Measurements from ENCODE around the gene GJD4.

GJD4 gene

DNA sequence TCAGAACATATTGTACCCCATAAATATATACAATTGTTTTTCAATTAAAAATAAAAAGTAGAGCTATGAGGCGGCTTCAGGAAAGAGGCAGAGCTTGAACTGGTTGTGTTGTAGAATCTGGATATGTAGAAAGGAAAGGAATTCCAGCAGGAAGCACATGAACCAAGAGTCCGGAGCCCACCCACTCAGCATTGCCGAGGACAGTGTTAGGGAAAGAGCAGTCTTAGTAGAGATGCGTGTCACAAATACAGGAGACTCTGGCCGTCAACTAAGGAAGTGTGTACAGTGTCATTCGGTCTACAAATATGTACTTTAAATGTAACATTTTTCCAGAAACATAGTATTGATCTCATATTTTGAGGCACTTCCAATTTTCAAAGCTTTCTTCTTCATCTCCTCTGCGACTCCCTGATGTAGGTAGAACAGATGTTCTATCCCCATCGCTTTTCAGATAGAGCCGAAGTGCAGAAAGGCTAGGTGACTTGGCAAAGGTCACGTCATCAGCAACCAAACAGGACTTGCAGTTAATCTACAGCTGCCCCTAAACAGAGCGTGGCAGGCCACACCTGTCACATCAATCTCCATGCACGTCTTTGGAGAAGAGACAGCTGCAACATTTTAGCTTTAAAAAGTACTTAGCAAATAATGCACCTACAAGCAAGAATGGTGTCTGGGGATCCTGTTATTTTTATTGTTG is 25.3 kb upstream of the GJD4 start:
- no peak for DNase-seq

DNA sequence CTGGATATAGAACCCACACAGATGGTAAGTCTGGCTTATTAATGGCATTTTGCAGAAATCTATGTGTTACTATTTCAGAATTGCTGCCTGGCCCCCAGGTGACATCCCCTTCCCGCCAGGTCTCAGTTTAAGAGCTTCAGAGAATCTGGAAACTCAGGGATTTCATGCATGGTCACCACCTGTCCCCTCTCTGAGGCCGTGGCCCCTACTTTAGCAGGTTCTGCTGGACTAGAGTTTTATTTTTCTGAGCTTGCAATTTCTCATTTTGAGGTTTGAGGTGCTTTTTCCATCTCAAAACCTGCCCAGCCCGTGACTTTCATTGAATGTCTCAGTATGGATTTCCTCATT is 24.7 kb upstream of the GJD4 start:
- no peak for DNase-seq

DNA sequence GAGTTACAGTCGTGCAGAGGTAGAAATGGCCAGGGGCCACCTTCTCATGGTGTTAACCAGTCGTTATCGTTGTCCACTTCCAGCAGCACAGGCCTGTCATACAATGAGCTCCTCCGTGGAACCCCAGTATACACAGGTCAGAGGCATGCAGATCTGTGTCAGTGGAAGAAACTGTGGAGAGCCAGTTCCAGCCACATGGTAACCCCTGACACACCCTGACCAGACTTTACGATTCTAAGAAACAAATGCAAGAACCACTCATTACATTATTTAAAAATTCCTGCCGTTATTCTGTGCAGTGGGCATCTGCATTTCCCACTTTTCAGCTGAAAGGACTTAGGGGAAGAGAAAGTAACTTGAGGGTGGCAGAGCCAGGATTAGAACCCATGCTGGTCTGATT is 23.5 kb upstream of the GJD4 start:
- DNase-seq: no peak

DNA sequence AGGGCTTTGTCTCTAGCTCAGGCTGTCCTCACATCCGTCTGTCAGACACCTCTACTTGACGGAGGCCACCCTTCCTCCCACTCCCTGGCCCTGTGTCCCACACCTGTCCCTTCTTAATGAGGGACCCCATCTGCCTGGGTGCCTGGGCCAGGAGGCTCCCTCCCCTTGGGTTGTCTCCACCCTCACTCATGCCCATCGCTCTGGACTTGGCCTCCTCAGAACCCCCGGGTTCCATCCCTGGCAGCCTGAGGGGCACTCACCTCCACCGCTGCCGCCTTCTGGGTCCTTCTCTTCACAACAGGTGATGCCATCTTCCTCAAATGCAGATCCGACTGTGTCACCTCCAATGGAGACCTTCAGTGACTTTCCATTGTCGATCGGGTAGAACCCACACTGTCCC is 20.2 kb upstream of the GJD4 start:
- no peak for DNase-seq

DNA sequence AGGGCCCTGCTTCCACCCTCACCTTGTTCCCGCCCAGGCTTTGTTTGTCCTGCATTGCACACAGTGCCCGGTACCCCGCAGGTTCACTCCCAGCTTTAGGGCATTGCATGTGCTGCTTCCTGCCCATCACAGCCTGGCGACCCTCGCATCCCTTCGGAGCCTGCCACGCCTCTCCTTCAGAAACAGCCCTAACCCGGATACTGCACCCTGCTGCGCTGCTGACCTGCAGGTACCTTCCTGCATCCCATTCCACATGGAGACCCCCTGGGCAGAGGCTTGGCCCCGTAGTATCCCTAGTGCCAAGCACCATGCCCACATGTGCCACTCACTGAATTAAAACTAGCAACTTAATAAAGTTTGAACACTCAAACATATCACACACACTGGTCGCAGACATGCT is 19.8 kb upstream of the GJD4 start:
- DNase-seq: no peak

DNA sequence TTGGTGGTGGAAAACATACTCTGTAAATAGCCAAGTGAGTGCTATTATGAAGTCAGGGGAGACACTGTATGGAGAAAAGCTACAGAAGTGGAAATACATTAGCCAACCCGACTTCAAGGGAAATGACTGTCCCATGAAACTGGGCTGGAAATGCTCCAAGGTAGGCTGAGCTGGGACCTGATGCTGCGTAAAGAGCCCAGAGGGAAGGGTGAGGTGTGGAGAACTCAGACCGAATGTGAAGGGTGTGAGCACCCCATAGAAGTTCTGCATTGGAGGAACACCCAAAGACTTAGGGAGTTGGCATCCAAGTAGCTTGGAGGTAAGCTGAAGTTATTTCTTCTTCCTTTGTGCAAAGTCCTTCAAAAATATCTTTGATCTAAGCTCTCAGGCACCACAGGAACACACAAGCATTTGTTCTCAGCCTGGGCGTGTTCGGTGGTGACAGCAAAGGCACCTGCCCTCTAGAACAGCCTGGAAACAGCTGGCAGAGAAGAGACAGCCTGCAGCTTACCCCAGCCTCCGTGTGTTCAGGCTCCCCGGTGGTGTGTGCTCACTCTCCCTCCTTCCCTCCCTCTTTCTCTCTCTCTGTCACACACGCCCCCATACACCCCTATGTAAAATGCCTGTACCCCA is 19.1 kb upstream of the GJD4 start:
- DNase-seq: no peak

DNA sequence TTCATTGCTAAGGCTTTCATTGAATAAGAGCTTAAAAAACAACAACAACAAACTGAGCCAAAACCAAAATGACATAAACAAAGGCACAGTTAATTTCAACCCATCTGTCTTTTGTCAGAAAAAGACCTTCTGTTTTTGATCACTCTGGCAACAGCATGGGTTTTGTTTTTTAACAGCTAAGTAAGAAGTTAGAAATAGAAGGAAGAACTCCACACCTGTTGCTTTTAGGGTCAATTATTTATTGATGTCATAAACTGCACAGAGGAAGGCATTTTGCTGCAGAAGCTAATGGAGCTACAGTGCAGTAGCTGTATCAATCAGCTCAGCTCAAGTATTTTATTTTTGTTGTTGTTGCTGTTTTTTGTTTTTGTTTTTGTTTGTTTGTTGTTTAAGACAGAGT is 16.3 kb upstream of the GJD4 start:
- DNase-seq: no peak

DNA sequence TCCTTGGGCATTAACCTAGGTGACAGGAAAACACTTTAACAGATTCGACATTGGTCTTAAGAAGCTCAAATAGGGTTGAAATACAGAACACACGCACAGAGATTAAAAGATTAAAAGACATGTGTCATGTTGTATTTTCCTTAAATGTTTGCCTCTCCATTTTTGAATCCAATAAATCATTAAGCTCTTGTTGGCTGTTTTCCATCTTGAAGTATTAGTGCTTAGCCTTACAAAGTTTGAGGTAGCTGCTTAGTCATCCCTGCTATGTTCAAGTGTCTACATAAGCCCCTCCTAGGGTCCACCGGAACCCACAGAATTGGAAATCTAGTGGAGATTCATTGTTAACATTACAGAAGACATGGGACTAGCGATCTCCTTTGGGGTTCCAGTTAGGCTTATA is 12.7 kb upstream of the GJD4 start:
- no peak for DNase-seq

DNA sequence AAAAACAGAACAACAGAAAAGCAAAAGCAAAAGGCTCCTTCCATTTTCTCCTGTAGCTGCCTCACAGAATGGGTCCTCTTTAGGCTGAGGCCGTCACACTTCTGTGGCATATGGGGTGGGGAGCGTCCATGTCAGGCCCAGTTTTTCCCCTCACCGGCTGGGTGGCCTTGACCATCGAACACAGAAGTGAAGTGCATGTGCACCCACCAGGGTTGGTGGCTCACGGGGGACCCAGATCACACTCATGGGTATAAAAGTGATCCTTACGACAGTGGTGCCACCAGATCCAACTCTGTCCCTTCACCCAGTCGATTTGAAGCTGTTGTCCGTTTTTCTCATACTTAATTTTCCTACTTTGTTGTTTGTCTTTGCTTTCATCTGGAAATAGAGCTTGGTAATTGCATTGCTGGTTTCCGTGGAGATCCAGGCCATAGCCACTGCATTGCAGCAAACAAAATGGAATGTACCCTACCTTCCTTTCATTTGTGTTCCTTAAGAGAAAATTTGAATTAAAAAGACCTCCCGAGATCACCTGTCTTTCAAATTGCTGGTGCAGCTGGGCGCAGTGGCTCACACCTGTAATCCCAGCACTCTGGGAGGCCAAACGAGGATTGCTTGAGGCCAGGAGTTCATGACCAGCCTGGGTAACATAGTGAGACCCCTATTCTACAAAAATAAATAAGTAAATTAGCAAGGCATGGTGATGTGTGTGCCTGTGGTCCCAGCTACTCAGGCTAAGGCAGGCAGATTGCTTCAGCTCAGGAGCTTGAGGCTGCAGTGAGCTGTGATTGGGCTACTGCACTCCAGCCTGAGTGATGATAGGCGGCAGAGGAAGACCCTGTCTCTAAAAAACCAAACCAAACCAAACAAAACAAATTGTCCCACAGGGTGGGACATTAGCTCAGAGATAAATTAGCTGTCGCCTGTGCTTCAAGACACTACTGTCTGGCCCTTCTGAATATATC is 10.7 kb upstream of the GJD4 start:
- no peak for DNase-seq

DNA sequence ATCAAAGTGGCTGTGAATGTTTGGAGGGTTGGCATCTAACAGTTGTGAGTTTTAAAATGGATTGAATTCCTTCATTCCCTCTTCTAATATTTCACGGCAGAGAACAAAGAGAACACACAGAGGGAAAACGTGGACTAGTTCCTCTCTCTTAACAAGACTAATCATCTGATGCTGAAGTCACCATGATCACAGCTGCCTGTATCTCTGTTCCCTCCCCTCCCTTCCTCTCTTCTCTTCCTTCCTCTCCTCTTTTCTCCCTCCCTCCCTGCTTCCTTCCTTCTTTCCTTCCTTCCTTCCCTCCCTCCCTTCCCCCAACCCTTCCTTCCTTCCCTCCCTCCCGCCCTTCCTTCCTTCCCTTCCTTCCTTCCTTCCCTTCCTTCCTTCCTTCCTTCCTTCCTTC is 10.0 kb upstream of the GJD4 start:
- DNase-seq: no peak

DNA sequence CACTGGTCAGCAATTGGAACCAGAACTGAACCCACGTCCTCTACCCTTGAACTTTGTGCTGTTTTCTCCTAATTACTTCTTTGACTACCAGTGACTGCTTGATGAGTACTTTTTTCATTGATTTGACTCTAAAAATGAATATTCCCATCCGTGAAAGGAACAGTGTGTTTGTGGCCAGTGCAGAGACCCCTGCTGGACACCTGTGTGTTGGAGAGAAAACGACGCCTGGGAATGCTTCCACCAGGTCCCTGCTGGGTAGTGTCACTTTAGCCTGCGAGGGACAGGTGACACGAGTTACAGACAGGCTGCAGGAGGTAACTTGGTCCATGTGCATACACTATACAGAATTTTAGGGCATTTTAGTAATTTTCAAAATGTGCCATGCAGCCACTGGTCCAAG is 6.8 kb upstream of the GJD4 start:
- no peak for DNase-seq

DNA sequence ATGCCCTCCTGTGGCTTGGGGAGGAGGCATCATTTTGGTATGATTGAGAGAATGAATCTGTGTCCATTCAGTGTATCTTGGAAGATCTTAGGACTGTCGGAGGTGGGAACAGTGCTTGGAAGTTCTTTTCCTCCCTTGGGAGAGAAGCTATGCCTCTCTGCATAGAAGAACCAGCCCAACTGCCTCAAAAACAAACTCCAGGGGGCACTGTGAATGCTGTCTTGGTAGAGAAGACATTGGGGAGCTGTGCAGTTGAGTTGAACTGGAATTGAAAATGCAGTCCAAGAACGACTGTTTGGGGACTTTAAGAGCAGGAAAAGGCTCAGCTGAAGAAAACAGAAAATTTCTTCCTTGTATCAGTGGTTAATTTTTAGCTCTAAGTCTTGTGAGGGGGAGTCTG is 4.9 kb upstream of the GJD4 start:
- DNase-seq: no peak

DNA sequence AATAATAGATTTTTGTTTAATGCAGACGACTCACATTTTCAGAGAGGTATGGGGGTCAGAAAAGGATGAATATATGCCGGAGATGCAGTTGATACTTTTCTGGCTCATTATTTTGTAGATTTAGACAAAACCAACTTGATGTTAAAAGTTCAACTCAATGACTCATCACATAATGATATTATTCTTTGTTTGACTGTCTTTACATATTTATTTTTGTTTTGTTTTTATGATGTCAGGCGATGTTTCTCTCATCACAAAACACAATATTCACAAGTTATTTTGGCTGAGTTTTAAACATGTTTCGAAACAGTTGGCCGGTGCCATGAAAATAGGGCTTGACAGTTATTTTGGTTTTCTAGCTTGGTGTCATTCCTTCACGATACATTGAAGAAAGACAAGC is 1.3 kb downstream of the GJD4 start:
- no peak for DNase-seq

DNA sequence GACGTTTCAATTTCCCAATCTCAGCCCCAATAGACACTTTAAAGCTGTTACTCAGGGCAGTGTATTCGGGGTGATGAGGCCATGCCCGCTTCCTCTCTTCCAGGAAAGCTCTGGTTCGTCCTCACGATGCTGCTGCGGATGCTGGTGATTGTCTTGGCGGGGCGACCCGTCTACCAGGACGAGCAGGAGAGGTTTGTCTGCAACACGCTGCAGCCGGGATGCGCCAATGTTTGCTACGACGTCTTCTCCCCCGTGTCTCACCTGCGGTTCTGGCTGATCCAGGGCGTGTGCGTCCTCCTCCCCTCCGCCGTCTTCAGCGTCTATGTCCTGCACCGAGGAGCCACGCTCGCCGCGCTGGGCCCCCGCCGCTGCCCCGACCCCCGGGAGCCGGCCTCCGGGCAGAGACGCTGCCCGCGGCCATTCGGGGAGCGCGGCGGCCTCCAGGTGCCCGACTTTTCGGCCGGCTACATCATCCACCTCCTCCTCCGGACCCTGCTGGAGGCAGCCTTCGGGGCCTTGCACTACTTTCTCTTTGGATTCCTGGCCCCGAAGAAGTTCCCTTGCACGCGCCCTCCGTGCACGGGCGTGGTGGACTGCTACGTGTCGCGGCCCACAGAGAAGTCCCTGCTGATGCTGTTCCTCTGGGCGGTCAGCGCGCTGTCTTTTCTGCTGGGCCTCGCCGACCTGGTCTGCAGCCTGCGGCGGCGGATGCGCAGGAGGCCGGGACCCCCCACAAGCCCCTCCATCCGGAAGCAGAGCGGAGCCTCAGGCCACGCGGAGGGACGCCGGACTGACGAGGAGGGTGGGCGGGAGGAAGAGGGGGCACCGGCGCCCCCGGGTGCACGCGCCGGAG is 2.6 kb downstream of the GJD4 start:
- DNase-seq: no peak

DNA sequence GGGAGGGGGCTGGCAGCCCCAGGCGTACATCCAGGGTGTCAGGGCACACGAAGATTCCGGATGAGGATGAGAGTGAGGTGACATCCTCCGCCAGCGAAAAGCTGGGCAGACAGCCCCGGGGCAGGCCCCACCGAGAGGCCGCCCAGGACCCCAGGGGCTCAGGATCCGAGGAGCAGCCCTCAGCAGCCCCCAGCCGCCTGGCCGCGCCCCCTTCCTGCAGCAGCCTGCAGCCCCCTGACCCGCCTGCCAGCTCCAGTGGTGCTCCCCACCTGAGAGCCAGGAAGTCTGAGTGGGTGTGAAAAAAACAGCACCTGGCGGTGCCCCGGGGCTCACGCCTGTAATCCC is 3.2 kb downstream of the GJD4 start:
- DNase-seq: no peak

DNA sequence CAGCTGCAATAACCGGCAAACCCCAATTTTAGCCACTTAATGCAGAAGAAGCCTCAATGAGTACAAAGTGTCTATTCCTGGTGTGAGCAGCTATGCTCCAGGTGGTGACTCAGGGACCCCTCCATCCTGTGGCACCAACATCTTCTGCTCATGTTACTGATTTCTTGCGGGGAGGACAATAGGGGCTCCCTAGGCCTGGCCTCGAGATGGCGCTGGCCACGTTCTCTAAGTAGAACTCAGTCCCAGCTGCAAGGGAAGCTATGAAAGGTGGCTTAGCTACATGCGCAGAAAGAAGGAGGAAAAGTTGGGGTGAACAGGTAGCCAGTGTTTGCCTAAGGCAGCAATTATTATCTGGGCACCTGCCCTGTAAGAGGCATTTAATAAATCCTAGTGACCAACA is 6.6 kb downstream of the GJD4 start:
- DNase-seq: no peak

DNA sequence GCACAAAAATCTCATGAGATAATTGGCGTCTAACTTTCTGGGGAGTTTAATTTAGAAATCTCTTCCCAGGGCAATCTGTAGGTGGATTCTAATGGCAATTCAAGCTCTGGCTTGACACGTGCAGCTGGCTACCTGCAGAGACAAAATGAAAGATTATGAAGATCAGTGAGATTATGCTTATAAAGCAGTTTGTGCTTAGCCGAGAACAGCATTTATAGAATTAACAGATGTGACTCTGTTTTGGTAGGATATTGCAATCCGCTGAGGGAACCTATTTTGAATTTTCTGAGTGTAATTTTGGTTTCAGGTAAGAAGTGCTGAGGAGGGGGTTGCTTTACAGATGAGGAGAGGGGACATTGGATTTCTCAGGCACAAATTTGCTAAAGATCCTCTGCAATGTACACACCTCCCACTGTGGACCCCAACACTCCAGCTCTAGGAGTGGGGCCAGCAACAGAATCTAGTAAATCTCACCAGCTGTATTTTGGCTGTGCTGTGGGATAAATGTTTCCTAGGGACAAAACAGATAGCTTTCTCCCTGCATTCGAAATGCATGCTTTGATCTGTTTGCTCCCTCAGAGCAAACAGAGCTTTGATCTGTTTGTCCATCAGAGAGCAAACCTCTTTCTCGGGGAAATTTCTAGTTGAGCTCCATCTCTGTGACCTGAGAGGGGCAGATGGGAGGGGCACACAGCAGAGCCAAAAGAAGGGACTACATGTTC is 7.4 kb downstream of the GJD4 start:
- no peak for DNase-seq

DNA sequence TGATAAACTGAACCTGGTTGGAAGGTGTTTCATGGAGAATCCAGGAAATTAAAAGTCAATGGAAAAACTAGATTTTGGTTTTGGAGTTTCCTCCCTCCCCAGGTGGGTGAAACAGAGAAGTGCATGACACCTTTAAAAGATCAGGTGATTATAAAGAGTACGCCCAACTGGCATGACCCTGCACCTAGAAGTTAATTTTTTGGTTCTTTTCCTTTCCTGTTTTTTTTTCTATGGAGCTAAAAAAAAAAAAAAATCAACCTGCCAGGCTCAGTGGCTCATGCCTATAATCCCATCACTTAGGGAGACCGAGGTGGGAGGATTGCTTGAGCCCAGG is 7.9 kb downstream of the GJD4 start:
- no peak for DNase-seq

DNA sequence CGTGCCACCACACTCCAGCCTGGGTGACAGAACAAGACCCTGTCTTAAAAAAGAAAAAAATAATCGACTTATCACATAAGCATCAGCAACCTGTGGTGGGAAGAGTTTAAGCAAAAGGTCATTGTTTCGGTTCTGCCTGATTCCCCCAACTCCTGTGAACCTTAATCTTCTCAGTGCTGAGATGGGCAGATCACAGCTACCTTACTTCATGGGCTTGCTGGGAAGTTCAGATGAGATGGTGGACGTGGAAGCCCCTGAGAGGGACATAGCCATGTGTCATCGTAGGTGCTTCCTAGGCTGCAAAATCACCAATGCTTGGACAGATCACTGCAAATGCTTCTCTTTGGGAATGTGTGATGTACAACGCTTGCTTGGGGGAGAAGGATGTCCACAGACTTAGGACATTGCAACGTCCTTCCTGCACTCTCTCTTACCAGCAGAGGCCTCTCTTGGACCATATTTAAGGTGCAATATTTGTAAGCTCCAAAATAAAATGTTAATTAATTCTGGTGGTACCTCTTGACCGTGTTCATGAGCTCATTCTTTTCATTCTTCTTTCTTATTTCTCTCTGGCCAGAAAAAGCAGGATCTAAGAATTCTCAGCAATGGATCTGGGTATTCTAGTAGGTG is 8.6 kb downstream of the GJD4 start:
- no peak for DNase-seq

DNA sequence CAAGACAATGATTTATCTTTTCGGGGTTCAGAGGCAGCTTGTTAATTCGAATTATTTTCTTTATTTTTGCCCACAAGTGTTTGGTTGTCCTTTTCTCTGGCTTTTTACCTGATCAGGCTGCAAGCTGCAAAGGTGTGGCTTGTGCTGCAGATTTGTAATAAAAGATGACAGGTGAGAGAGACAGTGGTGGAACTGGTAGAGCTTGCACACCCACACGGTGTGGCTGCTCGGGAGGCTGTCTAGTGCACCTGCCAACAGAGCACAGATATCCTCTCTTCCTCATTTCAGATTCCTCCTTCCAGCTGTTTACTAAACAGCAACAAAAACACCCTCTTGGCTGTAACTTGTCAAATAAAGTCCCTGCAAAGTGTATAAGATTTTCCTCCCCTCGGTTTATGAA is 9.2 kb downstream of the GJD4 start:
- no peak for DNase-seq

DNA sequence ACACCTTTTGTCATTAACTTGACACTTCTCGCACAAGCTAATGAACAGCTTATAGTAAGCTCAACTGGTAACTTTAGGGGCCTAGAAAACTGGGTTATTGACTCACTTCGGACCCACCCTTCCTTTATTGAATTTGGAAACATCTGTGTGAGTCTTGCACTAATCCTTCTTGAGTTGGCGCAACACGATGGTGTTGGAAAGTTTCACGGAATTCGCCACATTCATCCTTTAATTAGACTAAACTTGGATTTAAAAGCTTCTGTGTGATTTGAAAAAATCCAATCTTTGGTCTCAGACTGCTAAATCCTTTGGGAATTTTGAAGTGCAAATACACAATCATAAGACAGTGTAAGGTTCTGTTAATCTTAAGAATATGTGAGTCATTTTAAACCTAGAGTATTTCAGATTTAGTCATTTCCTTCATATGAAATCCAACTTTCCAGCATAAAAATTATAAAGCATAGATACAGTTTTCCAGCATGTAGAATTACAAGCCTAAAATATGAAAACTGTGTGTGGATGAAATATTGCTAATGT is 21.9 kb downstream of the GJD4 start:
- DNase-seq: no peak

DNA sequence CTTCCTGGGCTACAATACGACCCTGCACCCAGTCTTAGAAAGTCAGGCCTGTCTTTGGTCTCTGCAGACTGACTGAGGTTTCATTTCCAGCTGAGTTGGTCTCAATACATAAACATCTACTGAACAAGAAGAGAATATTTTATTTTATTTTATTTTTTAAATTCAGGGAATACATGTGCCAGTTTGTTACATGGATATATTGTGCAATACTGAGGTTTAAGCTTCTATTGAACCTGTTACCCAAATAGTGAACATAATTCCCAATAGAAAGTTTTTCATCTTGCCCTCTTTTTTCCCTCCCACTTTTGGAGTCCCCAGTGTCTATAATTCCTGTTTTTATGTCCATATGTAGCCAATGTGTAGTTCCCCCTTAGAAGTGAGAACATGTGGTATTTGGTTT is 26.3 kb downstream of the GJD4 start:
- DNase-seq: no peak

All from NCI-H1048 (cell line).